HG03066 (cell line): ENCODE measurements around the gene LILRB2.
"Not testable (repeated sequence)": the region's sequence is repeated elsewhere in the genome, so short reads cannot be mapped to it uniquely, and the experiment has no call there.

Experiments used
- ATAC-seq: cut with Tn5 transposase; IDR thresholded peaks from one replicate; pipeline ENCODE4 v1.9.1; 2021; ENCODE audit warnings: low read depth; ENCODE audit not compliant: unreplicated experiment

Gene LILRB2

GRCh38 chr19:54307389-54308020 lies 26.6 kb upstream of the LILRB2 start:
- ATAC-seq, result no peak

- ATAC-seq, result no peak
These were observed 24.2 kb upstream of the LILRB2 start for GRCh38 chr19:54305141-54305540.

GRCh38 chr19:54302257-54302656 lies 21.3 kb upstream of the LILRB2 start:
- ATAC-seq, result no peak

DNA sequence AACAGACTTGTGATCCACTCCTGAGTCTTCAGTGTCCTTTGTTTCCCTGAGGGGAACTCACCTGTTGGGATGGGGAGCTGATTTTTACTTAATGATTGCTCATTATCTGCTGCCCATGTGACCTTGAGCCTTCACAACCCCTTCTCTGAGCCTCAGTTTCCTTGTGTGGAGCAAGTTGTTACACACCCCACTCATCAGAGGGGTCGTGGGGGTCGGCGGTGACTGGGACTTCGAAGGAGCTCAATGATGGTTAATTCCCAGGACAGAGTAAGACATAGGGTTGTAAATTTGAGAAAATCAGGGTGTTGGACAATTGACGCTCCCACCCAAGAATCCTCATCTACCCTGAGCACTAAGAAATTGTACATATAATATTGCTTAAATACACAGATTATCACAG lies 18.6 kb upstream of the LILRB2 start:
- ATAC-seq, result no peak

- ATAC-seq, result no peak
These were observed 18.2 kb upstream of the LILRB2 start for GRCh38 chr19:54299126-54299498.

GRCh38 chr19:54298357-54299125 lies 17.6 kb upstream of the LILRB2 start:
- ATAC-seq, result no peak

DNA sequence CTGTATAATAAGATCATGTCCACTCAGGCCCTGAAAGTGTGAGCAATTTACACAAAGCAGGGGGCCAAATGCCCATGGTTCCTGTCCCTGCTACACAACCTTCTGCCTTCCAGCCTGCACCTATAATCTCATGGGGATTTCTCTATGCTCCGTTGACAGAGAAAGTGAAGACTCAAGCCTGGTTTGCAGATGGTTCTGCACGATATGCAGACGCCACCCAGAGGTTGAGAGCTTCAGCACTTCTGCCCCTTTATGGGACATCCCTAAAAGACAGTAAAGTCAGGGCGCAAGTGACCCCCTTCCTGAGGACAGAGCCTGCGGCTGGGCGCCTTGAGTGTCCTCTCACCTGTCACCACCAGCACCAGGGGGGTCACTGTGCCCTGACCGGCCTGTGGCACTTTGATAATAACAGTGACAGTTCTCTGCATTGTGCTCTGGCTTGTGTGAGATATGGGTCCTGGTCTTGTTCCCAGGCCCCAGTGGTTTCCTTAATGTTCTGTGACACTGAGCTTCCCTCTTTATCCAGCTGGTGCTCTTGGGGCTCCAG lies 16.9 kb upstream of the LILRB2 start:
- no peak for ATAC-seq

DNA sequence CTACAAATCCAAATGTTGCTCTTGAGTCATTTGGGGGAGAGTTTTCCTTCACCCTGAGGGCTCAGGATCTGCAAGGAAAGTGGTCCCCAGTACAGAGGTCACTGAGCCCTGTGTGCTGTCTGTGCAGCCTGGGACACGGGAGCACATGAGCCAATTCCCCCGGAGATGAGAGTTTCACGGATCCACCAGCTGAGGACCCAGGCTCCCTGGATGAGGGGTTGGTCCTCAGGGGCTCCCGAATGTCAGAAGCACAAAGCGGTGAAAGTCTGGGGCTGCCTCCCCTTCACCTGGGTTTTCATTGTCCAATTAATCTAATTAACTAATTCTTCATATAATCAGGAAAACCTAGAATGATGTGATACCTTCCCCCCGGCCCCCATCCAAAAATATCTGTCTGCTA lies 13.6 kb upstream of the LILRB2 start:
- no peak for ATAC-seq

DNA sequence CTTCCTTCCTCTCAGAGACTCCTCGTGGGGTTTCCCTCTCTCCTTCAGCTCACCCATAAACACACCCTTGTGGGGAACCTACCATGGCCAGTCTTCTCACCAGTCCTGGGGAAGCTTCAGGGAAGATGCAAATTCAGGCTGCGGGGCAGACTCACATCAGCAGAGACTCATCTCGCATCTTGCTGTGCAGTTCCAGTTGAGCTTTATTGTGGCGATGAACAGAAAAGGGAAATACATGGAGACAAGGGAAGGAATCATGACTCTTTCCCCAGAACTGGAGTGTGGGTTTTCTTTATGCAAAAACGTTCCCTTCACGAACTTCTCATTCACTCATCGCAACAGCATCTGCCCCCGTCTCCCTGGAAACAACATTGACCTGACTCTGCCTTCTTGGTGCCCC lies 8.2 kb upstream of the LILRB2 start:
- not testable (repeated sequence) for ATAC-seq

DNA sequence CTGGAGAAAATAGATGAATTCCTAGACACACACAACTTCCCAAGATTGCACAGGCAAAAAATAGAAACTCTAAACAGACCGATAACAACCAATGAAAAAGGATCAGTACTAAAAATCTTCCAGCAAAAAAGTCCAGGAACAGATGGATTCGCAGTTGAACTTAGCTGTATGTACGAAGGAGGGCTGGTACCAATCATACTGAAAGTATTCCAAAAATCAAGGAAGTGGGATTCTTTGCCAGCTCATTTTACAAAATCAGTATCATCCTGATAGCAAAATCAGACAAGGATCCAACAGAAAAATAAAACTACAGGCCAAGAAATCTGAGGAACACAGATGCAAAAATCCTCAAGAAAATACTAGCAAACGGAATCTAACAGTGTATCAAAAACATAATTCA lies 6.5 kb upstream of the LILRB2 start:
- no peak for ATAC-seq

DNA sequence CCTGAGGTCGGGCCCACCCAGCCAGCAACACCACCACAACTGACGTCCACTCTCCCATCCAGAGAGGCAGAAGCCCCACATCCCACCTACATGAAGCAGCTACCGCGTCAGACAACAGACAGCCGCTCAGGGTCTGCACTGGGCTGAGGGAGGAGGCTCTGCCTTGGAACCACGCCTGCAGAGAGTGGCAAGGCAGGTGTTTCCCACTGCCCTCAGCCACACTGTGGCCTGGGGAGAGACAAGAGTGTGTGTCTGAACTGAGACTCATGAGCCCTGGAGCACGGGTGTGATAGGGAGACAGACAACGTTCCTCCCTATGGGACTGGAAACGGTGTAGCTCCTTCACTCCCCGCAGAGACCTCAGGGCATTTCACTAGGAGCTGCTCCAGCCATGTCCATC lies 5.4 kb upstream of the LILRB2 start:
- not testable (repeated sequence) for ATAC-seq

DNA sequence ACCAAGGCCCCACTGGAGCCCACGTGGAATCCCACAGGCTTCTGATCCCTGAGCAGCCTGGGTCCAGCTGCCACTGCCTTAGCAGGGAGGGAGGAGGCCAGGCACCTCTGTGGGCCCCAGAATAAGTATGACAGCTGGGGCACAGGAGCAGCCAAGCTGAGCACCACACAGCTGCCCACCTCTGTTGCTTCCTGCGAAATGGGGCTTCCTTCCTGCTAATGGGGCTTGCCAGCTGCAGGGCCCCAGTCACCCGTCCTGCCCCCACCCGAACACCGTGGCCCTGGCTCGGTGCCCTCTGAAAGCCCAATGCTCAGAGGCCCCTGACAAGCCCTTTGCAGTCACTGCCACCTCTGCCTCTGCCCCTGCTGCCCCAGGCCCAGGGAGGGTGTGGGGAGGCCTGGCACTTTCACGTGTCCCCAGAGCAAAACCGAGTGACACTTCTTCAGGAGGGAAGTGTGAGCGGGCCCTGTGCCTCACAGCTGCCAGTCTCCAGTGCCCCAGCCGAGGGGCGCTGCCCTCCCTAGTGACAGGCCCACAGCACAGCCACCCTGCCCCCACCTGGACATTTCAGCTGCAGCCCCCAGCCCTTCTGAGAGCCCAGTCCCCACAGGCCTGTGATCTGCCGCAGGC lies 4.6 kb upstream of the LILRB2 start:
- ATAC-seq, result not testable (repeated sequence)

DNA sequence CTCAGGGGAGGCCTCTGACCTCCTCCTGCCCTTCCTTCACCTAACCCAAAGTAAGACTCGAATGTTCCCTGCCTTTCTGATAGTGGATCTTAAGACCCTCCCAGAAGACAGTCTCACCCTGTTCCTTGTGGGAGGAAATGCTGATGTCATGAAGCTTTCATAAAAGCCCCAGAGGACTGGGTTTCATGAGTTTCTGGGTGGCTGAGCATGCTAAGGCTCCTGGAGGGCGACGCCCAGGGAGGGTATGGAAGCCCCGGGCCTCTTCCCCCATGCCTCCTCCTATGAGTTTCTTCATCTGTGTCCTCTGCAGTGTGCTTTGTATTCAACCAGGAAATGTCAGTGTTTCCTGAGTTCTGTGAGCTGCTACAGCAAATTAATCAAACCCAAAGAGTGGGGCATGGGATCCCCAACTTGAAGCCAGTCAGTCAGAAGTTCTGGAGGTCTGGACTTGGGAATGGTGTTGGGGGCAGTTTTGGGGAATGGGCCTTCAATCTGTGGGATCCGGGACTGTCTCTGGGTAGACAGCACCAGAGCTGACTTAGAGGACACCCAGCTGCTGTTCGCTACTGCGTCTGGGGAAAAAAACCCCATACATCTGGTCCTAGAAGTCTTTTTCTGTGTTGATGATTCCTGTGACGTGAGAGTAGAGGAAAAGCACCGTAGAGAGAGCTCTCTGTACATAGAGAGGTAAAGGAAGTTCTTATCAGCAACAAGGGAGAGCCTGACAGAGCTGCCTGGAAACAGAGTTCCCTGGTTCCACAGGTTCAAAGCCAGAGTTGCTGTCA lies 2.0 kb upstream of the LILRB2 start:
- ATAC-seq, result no peak

- ATAC-seq, result not testable (repeated sequence)
These were observed 792 bp upstream of the LILRB2 start for GRCh38 chr19:54281729-54282075.

- not testable (repeated sequence) for ATAC-seq
These were observed 469 bp downstream of the LILRB2 start for GRCh38 chr19:54280441-54280840.

- ATAC-seq, result not testable (repeated sequence)
These were observed 885 bp downstream of the LILRB2 start for GRCh38 chr19:54280025-54280424.

DNA sequence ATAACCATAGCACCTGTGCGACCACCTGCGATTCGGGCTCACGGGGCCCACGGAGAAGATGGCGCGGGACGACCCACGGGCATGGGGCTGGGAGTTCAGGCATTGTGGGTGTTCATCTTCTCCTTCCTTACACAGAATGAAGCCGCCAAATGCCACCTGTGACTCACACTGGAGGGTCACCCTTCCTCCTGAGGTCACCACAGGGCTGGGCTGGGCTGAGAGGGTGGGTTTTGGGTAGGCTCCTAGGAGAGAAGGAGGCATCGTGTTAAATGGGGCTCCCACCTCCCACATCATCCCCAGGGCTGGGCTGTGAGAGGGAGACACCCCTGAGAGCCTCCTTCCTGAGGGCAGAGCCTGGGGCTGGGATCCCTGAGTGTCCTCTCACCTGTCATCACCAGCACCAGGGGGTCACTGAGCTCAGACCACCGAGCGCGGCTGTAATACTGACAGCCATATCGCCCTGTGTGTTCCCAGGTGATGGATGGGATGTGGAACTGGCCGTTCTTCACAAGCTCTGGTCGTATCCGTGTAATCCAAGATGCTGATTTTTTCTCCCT lies 1.4 kb downstream of the LILRB2 start:
- no peak for ATAC-seq

- ATAC-seq, result not testable (repeated sequence)
These were observed 2.2 kb downstream of the LILRB2 start for GRCh38 chr19:54278571-54279195.

- ATAC-seq, result not testable (repeated sequence)
These were observed 2.9 kb downstream of the LILRB2 start for GRCh38 chr19:54278056-54278455.

DNA sequence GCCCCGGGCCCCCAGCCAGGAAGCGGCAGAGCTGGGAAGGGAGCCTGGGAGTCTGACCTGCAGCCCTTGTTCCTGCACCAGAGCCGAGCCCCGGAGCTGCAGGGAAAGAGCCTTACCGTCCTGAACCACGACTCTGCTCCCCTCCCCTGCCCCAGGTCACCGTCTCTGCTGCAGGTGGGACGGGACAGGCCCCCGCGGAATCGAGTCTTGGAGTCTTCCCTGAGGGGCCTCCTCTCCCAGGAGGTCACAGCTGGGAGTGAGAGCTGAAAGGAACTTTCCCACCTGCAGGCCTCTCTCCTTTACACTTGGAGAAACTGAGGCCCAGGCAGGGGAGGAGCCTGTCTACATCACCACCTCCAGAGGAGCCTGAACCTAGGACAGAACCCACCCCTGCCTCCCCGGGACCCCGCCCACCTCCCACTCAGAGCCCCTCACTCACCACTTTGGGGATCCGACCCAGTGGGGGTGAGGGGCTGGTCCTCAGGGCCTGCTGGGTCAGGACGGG lies 3.7 kb downstream of the LILRB2 start:
- ATAC-seq, result not testable (repeated sequence)
